ENCODE data around the gene RBM19.

RBM19 gene

DNA sequence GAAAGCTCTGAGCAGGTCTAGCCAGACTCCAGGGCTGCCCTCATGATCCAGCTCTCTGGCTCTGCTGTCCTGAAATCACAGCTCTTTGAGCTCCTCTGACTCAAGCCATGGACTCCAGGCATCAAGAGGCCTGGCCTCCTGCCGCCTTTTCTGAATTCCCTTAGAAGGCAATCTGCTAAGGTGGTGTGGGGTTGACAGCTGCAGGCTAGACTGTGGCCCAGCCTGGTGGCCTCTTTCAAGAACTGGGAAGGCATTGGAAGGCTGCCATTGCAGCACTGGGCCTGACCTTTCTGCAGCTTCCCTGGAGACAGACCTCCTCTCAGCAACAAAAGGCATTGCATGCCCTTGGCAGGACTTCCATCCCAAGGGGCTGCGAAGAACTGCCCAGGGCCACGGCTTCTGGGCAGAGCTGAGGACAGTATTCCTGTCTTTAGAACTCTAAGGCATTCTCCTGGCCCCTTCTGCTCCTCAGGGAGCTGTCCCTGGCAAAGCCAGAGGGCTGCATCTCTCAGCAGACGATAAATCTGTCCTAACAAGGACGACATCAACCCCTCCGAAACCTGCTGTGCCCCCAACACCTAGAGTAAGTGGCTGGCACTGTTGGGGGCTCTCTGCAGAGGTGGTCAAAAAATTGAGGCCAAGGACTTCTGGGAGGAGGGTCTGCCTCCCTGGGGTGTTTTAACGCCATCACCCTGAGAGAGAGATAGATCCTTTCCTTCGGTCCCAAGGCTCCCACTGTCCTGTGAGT is 115.6 kb downstream of the RBM19 start:
- no peak for DNase-seq

DNA sequence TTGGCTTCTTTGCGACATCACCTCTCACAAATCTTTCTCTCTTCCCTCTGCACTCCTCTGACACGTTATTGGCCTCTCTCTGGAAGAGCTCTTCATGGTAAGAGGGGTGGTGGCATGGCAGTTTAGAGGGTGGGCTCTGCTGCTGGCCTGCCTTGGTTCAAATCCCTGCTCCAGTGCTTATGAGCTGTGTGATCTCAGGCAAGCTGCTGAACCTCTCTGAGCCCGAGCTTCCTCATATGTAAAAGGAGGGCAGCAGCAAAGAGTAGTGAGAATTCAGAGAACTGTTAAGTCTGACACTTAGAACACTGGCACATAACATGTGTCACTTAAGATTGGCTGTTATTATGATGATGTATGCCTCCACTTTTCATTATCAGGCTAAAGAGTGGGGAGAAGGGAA is 118.3 kb downstream of the RBM19 start:
- no peak for DNase-seq

DNA sequence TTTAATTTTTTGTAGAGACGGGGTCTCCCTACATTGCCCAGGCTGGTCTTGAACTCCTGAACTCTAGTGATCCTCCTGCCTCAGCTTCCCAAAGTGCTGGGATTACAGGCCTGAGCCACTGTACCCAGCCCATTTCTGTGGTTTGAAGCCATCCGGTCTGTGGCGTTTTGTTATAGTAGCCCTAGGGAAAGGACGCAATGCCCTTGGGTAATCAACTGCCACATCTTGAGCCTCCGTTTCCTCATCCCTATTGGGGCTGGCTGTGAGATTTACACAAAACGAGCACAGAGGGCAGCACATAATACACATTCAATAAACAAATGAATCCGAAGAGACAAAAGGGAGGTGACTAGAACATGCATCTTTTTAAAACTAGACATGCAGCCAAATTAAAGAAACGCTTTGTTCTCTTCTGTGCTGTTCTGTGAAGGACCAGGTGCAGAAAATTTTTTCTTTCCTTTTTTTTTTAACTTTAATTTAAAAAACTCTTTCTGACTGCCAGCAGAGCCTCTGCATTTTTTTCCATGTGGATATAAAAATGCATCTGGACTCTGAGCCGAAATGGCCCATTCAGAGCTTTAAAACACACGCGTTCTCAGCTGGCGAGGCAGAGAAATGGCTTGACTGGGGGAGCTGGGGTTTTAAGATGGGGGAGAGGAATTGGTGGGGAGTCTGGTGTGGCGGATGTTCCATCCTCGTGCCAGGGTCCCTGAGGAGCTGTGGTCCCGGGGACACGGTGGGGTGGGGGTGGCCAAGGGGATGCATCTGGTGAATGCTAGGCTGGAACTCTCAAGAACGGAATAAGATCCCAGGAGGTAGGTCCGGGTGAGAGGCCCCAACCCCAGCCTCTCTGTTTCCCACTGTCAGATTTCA is 119.0 kb downstream of the RBM19 start:
- no peak for DNase-seq

DNA sequence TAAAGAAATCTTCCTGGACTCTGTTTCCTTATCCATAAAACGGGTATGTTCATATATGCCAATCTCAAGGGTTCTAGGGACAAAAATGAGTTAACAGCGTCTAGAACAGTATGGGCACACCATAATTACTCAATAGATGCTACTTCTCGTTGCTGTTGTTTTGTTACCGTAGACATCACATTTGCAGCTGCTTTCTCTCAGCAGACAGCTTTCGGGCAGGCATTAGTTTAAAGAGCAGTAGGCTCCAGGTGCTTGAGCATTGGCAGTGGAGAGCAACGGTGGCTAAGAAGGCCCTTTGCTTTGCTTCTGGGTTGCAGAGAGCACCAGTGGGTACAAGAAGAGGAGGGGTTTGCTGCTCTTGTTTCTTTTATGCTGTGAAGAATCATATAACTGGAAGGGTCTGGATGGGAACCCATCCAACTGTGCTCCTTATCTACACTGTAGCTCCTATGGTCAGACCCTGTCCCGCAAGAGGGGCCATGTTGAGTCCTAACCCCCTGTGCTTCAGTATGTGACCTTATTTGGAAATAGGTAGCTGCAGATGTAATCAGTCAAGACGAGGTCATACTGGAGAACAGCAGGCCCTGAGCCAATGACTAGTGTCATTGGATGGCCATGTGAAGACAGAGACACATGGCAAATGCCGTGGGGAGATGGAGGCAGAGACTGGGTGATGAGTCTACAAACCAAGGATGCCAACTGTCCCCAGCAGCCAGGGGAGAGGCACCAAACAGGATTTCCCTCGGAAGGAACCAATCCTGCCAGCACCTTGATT is 120.0 kb downstream of the RBM19 start:
- DNase-seq: no peak

DNA sequence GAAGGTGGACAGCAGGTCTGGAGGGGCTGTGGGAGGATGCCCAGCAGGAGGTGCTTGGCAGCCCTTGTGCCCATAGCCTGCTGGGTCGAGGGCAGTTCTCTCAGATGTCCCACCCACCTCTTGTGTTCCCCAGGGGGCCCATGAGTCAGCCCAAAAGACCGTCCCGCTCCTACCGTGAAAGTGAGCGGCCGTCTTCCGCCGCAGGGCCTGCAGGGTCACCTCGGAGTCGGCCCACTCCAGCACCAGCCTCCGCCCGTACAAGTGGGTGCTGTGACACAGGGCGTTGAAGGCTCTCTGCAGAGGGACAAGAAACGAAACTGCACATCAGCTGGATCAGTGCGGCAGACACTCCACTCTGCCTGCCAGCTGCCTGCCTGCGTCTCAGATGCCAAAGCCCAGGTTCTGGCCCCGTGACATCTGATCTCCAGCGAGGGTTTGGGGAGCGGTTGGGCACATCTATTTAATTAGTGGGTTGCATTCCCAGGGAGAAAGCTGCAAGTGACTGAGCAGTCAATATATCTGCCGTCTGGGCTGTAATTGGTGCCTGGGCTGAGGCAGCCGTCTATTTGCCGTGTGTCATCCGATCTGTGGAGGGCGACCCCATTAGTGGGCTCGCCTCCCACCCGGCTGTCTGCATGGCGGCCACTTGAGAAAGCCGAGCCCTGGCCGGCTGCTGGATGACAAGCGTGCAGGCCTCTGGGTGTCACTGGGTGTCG is 121.5 kb downstream of the RBM19 start:
- no peak for DNase-seq

DNA sequence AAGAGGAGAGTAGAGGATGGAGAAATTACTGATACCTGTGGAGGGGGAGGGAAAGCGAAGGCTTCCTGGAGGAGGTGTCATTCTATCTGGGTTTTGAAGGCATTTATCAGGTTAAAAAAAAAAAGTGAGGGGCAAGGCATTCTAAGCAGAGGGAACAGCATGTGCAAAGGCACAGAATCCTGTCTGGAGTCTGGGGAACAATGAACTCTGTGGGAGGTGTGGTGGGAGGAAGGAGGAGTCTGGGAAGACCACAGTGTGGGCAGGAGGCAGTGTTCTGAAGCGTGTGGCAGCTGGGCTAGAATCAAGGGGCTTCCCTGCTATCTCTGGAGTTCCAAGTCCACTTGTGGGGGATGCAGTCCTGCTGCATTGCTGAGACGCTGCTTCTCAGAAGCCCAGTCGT is 123.4 kb downstream of the RBM19 start:
- no peak for DNase-seq

DNA sequence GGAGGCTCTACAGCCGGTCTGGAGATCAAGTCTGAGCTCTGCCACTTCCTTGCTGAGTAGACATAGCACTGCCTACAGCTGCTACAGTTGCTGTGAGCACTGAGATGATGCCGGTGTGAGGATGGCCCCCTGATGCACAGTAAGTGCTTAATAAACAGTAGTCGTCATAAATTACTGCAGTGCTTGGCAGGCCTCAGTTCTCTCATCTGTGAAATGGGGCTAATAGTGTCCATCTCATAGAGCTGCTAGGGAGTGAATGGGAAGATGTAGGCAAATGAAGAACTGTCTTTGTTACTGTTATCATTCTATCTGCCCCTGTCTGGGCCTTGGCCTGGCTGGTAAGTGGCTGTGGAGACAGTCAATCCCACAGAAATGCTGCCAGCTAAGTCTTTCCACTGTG is 124.3 kb downstream of the RBM19 start:
- DNase-seq: no peak

DNA sequence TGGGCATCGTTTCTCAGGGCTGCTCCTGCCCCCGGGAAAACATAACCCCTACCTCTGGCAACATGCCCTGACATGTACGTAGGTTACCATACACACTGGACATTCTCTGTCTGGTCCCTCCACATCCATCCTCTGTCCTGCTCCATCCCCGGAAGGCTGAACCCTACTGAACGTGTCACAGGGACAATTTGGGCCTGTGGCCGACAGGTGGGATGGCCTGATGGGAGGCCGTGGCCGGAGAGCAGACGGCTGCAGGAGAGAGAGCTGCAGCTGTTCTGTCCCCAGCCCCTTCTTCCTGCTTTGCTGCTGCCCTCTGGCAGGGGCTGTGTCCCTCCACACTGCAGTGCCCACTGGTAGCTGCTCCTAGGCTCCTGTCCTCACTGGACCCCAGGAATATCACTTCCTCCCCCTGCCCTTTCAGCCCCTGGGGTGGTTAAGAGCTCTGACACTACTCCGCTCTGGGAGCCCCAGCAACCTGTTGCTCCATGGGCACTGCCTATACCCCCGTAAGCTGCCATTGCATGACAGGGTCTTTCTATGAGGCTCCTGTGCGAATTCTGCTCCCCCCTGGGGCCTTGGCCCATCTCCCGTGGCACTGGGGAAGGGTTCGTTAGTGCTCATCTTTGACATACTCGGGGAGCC is 125.6 kb downstream of the RBM19 start:
- no peak for DNase-seq

DNA sequence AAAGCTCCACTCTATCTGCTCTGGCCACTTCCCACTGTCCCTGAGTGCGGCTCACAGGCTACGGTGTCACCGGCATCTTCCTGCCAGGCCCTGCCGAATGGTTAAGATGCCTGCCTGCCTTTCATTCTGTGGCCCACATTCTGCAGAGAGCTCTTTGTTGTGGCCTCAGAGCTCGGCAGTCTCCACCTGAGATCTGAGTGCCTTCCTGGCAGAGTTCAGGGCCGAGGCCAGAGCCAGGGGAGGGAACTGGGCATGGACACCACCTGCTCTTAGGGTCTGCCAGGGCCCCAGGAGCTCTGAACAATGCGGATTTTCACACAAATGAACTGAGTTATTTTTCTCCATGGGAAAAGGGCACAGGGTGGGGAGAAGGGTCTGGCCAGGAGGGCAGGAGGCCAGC is 127.2 kb downstream of the RBM19 start:
- no peak for DNase-seq

DNA sequence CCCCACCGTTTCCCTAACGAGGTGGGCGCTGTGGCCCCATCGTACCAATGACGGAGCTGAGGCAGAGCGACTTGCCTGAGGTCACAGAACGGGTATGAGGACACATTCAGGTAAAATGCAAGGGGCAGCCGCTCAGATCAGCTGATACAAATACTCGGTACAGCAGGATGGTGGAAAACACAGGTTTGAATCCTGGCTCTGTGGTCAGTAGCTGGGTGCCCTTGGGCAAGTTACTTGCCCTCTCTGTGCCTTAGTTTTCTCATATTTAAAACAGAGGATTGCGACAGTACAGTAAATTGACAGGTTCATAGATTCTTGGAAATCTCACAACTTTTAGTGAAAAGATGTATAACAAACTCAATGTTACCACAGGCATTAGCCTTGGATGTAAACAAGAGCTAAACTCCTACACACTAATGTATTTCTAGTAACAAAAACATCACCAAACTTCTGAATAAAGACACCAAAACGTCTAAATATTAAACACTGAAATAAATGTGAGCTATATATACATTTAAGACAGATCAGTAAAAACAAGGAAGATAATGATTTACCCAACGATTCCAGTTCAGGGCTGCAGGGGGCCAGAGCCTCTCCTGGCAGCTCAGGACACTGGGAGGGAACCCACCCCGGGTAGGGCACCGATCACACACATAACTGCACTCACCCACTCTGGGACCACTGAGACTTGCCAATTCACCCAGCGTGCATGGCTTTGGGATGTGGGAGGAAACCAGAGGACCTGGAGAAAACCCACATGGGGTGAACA is 128.4 kb downstream of the RBM19 start:
- DNase-seq: no peak

DNA sequence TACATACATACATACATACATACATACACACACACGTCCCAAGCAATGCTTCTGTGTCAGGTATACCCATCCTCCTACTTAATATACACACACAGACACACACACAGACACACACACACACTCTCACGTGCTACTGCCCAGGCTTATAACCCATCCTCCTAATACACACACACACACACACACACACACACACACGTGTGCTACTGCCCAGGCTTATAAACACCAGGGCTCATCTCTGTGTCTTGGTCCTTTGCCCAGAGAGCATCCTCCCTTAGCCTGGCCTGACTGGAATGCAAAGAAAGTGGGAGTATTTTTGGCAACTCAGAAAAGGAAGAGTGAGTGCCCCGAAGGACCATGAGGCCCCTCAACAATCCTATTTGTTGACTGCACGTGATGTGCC is 129.0 kb downstream of the RBM19 start:
- no peak for DNase-seq

DNA sequence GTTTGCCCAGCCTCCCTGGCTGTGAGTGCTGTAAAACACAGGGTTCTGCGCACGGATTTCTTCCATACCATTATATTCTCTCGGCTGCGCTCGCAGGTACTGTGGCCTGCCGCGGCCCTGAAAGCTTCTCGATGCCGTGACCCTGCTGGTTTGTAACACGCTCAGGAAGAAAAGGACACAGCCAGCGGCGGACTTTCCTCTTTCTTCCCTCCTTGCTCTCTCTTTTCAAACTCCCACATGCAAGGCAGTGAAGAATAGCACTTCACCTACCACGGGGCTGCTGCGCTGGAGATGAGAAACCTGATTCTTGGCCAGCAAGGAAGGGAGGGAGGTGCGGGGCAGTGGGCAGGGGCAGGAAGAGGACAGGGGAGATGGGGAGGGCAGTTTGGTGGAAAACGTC is 130.2 kb downstream of the RBM19 start:
- no peak for DNase-seq

DNA sequence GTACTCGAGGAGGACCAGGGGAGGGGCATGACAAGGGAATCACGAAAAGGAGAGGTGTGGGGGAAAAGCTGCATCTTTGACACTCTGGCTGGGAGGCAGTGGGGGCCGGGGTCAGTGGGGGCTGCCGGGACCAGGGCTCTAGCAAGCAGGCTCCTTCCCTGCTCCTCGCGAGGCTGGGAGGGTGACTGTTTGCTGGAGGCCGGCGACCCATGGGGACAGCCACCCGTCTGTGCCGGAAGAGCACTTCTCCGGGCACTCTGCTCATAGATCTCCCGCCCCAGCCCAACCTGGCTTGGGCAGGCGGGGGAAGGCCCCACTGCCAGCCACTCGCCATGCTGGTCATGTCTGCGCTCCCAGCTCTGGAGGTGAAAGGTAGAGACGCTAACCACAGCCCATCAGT is 130.7 kb downstream of the RBM19 start:
- DNase-seq: no peak

DNA sequence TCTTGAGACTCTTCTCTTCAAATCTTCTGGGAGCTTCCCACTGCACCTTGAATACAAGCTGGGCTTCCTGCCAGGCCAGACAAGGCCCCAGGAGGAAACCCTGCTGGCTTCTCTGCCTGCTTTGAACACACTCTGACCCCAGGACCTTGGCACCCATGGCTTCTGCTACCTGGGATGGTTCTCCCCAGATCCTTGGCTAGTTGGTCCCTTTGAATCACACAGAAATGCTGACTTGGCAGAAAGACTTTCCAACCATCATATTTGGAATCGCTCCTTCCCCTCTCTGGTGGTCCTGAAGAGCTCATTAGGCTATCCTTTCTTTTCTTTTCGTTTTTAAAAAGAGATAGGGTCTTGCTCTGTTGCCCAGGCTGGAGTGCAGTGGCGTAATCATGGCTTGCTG is 132.7 kb downstream of the RBM19 start:
- DNase-seq: no peak

DNA sequence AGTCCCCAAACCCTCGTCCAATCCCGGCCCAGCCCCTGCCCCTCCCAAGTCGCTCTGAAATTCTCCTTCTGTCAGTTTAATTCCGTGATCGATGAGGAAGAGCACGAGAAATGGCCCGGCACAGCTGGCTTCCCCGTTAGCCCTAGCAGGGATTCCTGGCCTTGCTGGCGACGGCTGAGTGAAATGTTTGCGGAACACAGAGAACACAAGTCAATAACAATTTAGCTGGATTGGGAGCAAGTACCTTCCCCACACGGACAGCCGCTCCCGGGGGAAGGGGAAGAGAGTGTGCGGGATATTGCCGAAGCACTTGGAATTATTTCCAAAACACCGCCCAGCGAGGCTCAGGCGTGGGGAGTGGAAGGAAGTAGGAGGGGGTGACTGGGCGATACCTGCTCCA is 134.6 kb downstream of the RBM19 start:
- DNase-seq: no peak

DNA sequence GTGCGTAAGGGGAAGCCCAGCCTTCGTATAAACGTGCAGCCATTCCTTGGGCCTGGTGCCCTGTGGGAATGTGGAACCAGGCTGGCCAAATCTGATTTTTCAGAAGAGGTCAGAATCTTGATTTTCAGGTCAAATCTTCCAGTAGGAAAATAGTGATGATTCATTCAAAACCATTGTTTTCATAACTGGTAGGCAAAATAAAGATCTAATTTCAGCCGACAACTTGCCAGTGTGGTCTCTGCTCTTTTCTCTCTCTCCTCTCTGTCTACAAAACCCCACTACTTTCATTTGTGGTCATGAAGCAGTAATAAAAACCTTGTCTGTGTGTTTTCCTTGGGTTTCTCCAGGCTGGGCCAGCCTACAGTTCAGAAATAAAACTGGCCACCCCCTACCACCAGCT is 135.1 kb downstream of the RBM19 start:
- no peak for DNase-seq

DNA sequence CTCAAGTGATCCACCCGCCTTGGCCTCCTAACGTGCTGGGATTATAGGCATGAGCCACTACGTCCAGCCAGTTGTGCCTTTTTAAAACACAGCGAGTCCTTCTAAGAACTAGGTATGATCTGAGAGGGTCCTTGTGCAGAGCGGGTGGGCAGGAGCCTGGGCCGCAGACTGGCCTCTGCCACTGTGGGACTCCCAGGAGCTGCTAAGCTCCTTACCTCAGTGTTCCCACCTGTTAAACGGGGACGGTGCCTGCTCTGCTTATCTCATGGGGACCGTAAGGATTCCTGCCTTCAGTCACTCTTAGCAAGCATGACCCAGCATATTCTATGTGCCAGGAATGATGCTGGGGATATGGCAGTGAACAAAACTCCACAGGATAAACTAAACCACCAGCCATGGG is 136.9 kb downstream of the RBM19 start:
- DNase-seq: no peak

DNA sequence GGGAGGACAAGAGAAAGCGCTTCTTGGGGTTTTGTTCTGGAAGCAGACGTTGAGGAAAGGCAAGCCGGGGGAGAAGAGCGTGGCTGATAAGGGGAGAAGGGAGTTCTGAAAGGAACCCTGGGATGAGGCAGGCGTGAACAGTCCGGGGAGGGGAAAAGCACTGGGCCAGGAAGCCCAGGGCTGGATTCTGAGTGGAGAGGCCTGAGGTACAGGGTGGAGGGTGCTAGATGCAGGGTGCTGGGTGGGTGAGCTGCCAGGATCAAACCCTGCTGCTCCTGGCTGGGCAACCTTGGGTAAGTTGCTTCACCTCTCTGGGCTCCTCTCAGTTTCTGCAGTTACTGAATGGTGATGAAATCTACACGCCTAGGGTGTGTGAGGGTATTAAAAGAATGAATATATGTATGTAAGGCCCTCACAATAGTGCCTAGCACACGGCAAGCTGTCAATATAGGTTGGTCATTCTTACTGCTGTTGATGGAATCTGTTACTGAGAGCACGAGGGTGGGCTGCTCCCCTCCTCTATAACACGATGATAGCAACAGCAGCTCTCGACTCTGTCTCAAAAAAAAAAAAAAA is 138.5 kb downstream of the RBM19 start:
- DNase-seq: no peak

DNA sequence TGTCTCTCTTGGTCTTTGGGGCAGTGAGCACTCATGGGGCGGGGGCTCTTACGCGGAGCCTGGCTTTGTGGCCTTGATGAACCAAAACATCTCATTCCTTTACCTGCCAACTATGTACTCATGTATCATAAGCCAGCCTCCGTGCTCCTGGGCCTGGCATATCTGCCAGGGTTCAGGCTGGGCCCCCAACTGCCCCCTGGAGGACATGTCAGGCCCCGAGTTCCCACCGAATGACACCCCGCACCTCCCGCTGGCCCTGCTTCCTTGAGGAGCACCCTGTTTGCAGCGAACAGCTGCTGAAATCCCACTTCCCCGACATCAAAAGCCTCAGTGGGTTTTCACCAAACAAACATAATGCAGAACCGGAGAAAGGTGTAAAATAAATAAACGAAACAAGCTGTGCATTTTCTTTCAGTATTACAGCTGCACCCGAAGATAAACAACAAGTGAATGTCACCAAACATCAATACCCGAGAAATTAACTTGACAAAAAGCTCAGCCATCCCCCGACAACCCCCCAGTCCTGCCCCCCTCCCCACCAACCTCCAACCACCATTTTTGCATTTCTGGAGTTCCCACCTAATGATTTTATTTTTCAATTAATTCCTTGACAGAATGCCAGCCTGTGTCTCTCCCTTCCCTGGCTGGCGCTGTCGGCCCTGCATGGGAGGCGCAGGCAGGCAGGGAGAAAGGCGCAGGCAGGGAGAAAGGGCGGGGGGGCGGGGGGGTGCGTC is 139.2 kb downstream of the RBM19 start:
- peak; percentile 20 for DNase-seq

DNA sequence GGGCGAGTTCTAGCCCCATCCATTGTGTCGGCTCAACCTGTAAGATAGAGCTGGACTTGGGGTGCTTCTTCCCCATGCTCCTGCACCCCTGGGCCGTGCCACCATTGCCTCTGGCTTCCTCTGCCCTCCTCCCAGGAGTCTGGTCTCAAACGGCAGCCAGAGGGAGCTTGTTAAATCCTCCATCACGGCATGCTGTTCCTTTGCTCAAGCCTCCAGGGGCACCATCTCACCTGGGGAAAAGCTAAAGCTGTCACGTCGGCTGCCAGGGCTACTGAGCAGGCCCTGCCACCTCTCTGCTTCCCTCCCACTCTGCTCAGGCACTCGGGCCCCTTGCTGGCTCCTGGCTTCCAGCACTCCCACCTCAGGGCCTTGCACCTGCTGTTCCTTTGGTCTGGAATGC is 140.4 kb downstream of the RBM19 start:
- DNase-seq: no peak

DNA sequence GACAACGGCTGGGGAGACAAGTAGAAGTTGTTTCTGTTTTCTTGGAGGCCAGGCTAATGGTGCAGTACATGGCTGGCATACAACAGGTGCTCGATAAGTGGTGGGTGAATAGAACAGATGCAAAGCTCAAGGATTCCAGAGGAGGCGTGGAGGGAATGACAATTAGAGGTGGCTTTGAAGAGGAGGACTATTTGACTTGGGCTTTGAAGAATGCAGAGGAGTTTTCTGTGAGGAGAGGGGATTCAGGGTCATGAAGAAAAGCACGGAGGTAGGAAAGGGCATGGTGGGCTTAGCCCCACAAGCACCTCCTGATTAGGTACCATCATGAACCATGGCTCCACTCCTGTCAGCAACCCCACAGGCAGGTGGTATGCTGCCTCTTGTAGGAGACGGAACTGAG is 142.3 kb downstream of the RBM19 start:
- DNase-seq: no peak

Measured in hematopoietic multipotent progenitor cell treated with erythropoietin and hydrocortisone succinate and interleukin-3 and kit ligand, for 4 days (in vitro differentiated cells).